HUES6 (cell line): ENCODE measurements around the gene ABO.
"Not testable (repeated sequence)": the region's sequence is repeated elsewhere in the genome, so short reads cannot be mapped to it uniquely, and the experiment has no call there.

Experiments
- H3K27ac ChIP-seq: 2 replicates; pipeline ENCODE4 v1.7.0; 2013; ENCODE audit warnings: low read depth, mild to moderate bottlenecking, low read length, inconsistent platforms
- H3K27me3 ChIP-seq: 2 replicates; pipeline ENCODE4 v1.6.1; 2013; ENCODE audit warnings: low read length; ENCODE audit not compliant: control insufficient read depth, insufficient read depth
- H3K36me3 ChIP-seq: 2 replicates; pipeline ENCODE4 v1.6.1; 2013; ENCODE audit warnings: low read length; ENCODE audit not compliant: control insufficient read depth, insufficient read depth
- H3K4me1 ChIP-seq: 2 replicates; pipeline ENCODE4 v1.6.1; 2013; ENCODE audit warnings: low read length; ENCODE audit not compliant: control insufficient read depth, insufficient read depth
- H3K4me3 ChIP-seq: 2 replicates; pipeline ENCODE4 v1.5.1; 2013; ENCODE audit warnings: low read depth, low read length
- H3K9ac ChIP-seq: one replicate; pipeline ENCODE4 v1.6.1; 2013; ENCODE audit warnings: mild to moderate bottlenecking, low read length
- H3K9me3 ChIP-seq: 2 replicates; pipeline ENCODE4 v1.6.1; 2013; ENCODE audit warnings: low read depth, low read length; ENCODE audit not compliant: control insufficient read depth, insufficient read depth

The ABO gene

GRCh38 chr9:133218049-133218975 is 56.7 kb downstream of the ABO start:
- not testable (repeated sequence) for H3K4me3 ChIP-seq, H3K9ac ChIP-seq, H3K36me3 ChIP-seq

DNA sequence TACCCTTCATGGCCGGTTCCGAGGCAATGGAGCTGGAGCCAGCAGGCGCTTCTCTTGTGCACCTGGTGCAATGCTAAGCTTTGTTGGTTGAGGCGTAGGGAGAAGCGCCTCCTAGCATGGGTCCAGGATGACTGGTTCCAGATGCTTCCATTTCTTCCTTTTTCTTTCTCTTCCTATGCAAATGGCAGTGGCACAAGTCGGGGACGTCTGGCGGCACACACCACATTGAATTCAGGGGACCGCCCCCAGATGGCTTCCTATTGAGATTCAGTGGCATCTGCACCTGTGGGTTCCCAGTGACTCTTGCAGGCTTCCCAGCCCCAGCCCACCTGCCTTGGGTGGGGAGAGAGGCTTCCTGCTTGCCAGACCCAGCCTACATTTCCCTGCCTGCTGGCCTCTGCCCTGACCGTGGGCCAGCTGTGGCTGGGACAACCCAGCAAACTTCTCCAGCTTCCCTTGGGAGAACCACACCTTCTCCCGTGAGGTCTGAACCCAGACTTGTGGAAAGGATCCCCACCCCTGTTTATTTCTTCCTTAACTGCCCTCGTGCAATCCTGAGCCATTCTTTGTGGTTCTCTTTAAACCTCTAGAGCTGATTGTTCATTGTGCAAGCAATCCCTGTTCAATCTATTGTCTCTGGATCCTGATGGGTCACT is 57.5 kb downstream of the ABO start:
- H3K4me3 ChIP-seq, H3K36me3 ChIP-seq, H3K9ac ChIP-seq, H3K9me3 ChIP-seq, H3K4me1 ChIP-seq, H3K27ac ChIP-seq: not testable (repeated sequence)
- peaks cover 18% of the 10 kb centered on the region for H3K27me3 ChIP-seq

More at GRCh38 chr9:133218049-133218975, 56.7 kb downstream of the ABO start:
- not testable (repeated sequence) for H3K4me1 ChIP-seq, H3K27ac ChIP-seq, H3K9me3 ChIP-seq
- H3K27me3 ChIP-seq, result peaks cover 18% of the 10 kb centered on the region

DNA sequence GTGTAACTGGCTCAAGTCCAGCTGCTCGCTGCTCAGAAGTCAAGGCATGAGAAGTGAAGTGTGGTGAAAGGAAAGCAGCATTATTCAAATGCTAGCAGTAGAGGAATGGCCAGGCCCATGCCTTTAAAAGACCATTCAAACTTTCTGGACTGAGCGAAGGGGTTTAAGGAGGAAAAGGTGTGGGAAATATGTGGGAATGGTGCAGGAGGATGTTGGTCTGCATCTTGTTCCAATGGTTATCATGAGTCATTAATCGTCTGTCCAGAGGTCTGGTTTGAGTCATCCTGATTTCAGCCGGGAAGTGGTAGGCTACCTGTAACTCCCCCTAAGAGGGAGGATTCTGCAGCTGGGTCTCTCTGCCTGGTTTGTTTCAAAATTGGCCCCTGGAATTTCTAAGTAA is 60.7 kb downstream of the ABO start:
- H3K4me1 ChIP-seq, H3K9me3 ChIP-seq, H3K27ac ChIP-seq, H3K36me3 ChIP-seq, H3K9ac ChIP-seq, H3K4me3 ChIP-seq: not testable (repeated sequence)
- H3K27me3 ChIP-seq, result peaks cover 36% of the 10 kb centered on the region

DNA sequence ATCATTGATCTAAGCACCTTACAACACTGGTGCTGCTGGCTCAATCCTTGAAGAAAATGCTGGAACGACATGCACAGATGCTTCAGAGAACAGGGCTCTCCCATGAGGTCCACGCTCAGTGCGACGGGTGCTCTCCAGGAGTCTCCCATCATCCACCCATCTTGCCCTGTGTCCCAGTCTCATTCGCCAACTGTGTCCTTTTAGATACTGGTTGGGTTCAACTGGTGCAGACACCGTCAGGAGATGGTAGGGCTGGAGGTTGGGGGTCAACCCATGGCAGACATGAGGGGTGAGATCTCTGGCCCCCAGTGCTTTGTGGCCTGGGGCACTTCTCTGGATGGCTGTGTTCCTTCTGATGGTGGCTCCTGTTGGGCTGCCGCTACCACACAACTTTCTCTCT is 64.4 kb downstream of the ABO start:
- Histone ChIP-seq H3K36me3 (no peaks in the 10 kb centered on the region), H3K9ac (no peak overlapping the region), H3K4me3 (no peak overlapping the region), H3K27ac (no peak overlapping the region), H3K27me3 (peaks cover 41% of the 10 kb centered on the region), H3K9me3 (no peaks in the 10 kb centered on the region), H3K4me1 (no peaks in the 10 kb centered on the region)

GRCh38 chr9:133210202-133210532 is 64.8 kb downstream of the ABO start:
- no peak overlapping the region for H3K9ac ChIP-seq
- H3K4me3 ChIP-seq, result no peak overlapping the region
- no peaks in the 10 kb centered on the region for H3K4me1 ChIP-seq
- H3K9me3 ChIP-seq, result no peaks in the 10 kb centered on the region
- no peaks in the 10 kb centered on the region for H3K36me3 ChIP-seq
- H3K27me3 ChIP-seq, result peaks cover 41% of the 10 kb centered on the region
- no peak overlapping the region for H3K27ac ChIP-seq

GRCh38 chr9:133209327-133210201 is 65.4 kb downstream of the ABO start:
- H3K9me3 ChIP-seq, H3K4me1 ChIP-seq, H3K9ac ChIP-seq, H3K4me3 ChIP-seq, H3K36me3 ChIP-seq, H3K27ac ChIP-seq: not testable (repeated sequence)
- peaks cover 41% of the 10 kb centered on the region for H3K27me3 ChIP-seq

- peaks cover 41% of the 10 kb centered on the region for H3K27me3 ChIP-seq
- not testable (repeated sequence) for H3K9me3 ChIP-seq, H3K36me3 ChIP-seq, H3K4me1 ChIP-seq, H3K9ac ChIP-seq, H3K4me3 ChIP-seq, H3K27ac ChIP-seq
These were observed 66.1 kb downstream of the ABO start, which contains the start of gene OBP2B for GRCh38 chr9:133208880-133209300. OBP2B (minus strand) TSS chr9:133209250; CDS start chr9:133209199, 51 bp downstream.

GRCh38 chr9:133208171-133208879 is 66.7 kb downstream of the ABO start:
- H3K27ac ChIP-seq, H3K36me3 ChIP-seq, H3K9me3 ChIP-seq, H3K9ac ChIP-seq, H3K4me3 ChIP-seq, H3K4me1 ChIP-seq: not testable (repeated sequence)
- peaks cover 45% of the 10 kb centered on the region for H3K27me3 ChIP-seq

- Histone ChIP-seq H3K27ac (no peak overlapping the region), H3K27me3 (peaks cover 50% of the 10 kb centered on the region), H3K4me1 (no peaks in the 10 kb centered on the region), H3K9me3 (no peaks in the 10 kb centered on the region), H3K4me3 (no peak overlapping the region), H3K36me3 (no peaks in the 10 kb centered on the region), H3K9ac (no peak overlapping the region)
These were observed 67.3 kb downstream of the ABO start for GRCh38 chr9:133207540-133208170.

- Histone ChIP-seq H3K36me3 (no peaks in the 10 kb centered on the region), H3K4me1 (no peaks in the 10 kb centered on the region), H3K27ac (no peak overlapping the region), H3K9ac (no peak overlapping the region), H3K9me3 (no peaks in the 10 kb centered on the region), H3K4me3 (no peak overlapping the region), H3K27me3 (peaks cover 54% of the 10 kb centered on the region)
These were observed 67.9 kb downstream of the ABO start for GRCh38 chr9:133207021-133207531.
